RWPE2 (cell line): Measurements from ENCODE around the gene CNTN1.

Experiments
- ATAC-seq: fragments of 200-7000 bp; cut with Tn5 transposase; 3 replicates; pipeline ENCODE4 v1.9.1; 2021; ENCODE audit warnings: low read depth
- DNase-seq: peaks from one replicate; pipeline ENCODE4 v3.0.0-alpha.2; 2020; ENCODE audit warnings: low spot score
- H3K27ac ChIP-seq: fragments of 450-650 bp; 2 replicates; pipeline ENCODE4 v1.5.1; 2017; ENCODE audit warnings: mild to moderate bottlenecking; ENCODE audit not compliant: poor library complexity, severe bottlenecking
- H3K27me3 ChIP-seq: fragments of 250-450 bp; sonication (Bioruptor Pico); 2 replicates; pipeline ENCODE4 v1.5.1; 2021; ENCODE audit warnings: mild to moderate bottlenecking, moderate library complexity; ENCODE audit not compliant: insufficient read depth, poor library complexity, severe bottlenecking
- H3K36me3 ChIP-seq: fragments of 250-450 bp; sonication (Bioruptor Pico); 2 replicates; pipeline ENCODE4 v1.5.1; 2020; ENCODE audit warnings: low read depth, mild to moderate bottlenecking, moderate library complexity
- H3K4me1 ChIP-seq: fragments of 250-450 bp; sonication (Bioruptor Pico); 2 replicates; pipeline ENCODE4 v1.5.1; 2021; ENCODE audit warnings: mild to moderate bottlenecking, moderate library complexity; ENCODE audit not compliant: insufficient read depth, poor library complexity, severe bottlenecking
- H3K4me3 ChIP-seq: fragments of 250-450 bp; sonication (Bioruptor Pico); 2 replicates; pipeline ENCODE4 v1.5.1; 2021; ENCODE audit warnings: mild to moderate bottlenecking, moderate library complexity; ENCODE audit not compliant: severe bottlenecking
- H3K9me3 ChIP-seq: fragments of 250-450 bp; sonication (Bioruptor Pico); 2 replicates; pipeline ENCODE4 v1.5.1; 2021; ENCODE audit warnings: mild to moderate bottlenecking, moderate library complexity; ENCODE audit not compliant: severe bottlenecking
- CTCF ChIP-seq: fragments of 450-650 bp; IDR thresholded peaks from one replicate; pipeline ENCODE4 v1.5.1; 2017; ENCODE audit warnings: mild to moderate bottlenecking, moderate library complexity; ENCODE audit not compliant: poor library complexity, severe bottlenecking

The CNTN1 gene

GRCh38 chr12:40760821-40761220 is 68.6 kb downstream of the CNTN1 start:
- Histone ChIP-seq H3K4me1 (no peaks in the 10 kb centered on the region), H3K4me3 (no peak overlapping the region), H3K27me3 (no peaks in the 10 kb centered on the region), H3K9me3 (no peaks in the 10 kb centered on the region), H3K36me3 (no peaks in the 10 kb centered on the region), H3K27ac (no peak overlapping the region)
- no peak for TF ChIP-seq CTCF
- ATAC-seq: no peak
- no peak for DNase-seq

- no peaks in the 10 kb centered on the region for H3K9me3 ChIP-seq
- no peaks in the 10 kb centered on the region for H3K4me1 ChIP-seq
- no peak for DNase-seq
- TF ChIP-seq CTCF: peak; percentile 17
- no peaks in the 10 kb centered on the region for H3K36me3 ChIP-seq
- no peak overlapping the region for H3K27ac ChIP-seq
- no peak for ATAC-seq
- H3K27me3 ChIP-seq: no peaks in the 10 kb centered on the region
- no peak overlapping the region for H3K4me3 ChIP-seq
These were observed 69.8 kb downstream of the CNTN1 start for GRCh38 chr12:40762072-40762471.

- H3K4me1 ChIP-seq: peaks cover 3% of the 10 kb centered on the region
- DNase-seq: no peak
These were observed 76.1 kb downstream of the CNTN1 start for GRCh38 chr12:40768125-40768864.

GRCh38 chr12:40769846-40770245 is 77.6 kb downstream of the CNTN1 start:
- peaks cover 3% of the 10 kb centered on the region for H3K4me1 ChIP-seq
- ATAC-seq: no peak

More at GRCh38 chr12:40768125-40768864, 76.1 kb downstream of the CNTN1 start:
- Histone ChIP-seq H3K36me3 (no peaks in the 10 kb centered on the region), H3K9me3 (no peaks in the 10 kb centered on the region), H3K27me3 (no peaks in the 10 kb centered on the region), H3K27ac (no peak overlapping the region), H3K4me3 (no peak overlapping the region)
- ATAC-seq: no peak
- TF ChIP-seq CTCF: no peak

More at GRCh38 chr12:40769846-40770245, 77.6 kb downstream of the CNTN1 start:
- no peak for TF ChIP-seq CTCF
- Histone ChIP-seq H3K4me3 (no peak overlapping the region), H3K36me3 (no peaks in the 10 kb centered on the region), H3K9me3 (no peaks in the 10 kb centered on the region), H3K27me3 (no peaks in the 10 kb centered on the region), H3K27ac (no peak overlapping the region)
- DNase-seq: no peak
